ENCODE data around the gene SMYD3.
"Not testable (repeated sequence)": the region's sequence is repeated elsewhere in the genome, so short reads cannot be mapped to it uniquely, and the experiment has no call there.

The SMYD3 gene

GRCh38 chr1:245753807-245754206 is 753.3 kb downstream of the SMYD3 start:
- Mint-ChIP-seq H3K27me3 (no peaks in the 10 kb centered on the region), H3K4me3 (no peak overlapping the region), H3K9me3 (ENCODE audit: low read depth) (peaks cover 27% of the 10 kb centered on the region), H3K36me3 (peaks cover 33% of the 10 kb centered on the region), H3K4me1 (ENCODE audit: low read depth) (no peaks in the 10 kb centered on the region), H3K27ac (no peak overlapping the region)

GRCh38 chr1:245752561-245752960 is 754.5 kb downstream of the SMYD3 start:
- Mint-ChIP-seq H3K27me3 (no peaks in the 10 kb centered on the region), H3K4me1 (ENCODE audit: low read depth) (no peaks in the 10 kb centered on the region), H3K4me3 (no peak overlapping the region), H3K9me3 (ENCODE audit: low read depth) (peaks cover 20% of the 10 kb centered on the region), H3K36me3 (peaks cover 40% of the 10 kb centered on the region), H3K27ac (no peak overlapping the region)

DNA sequence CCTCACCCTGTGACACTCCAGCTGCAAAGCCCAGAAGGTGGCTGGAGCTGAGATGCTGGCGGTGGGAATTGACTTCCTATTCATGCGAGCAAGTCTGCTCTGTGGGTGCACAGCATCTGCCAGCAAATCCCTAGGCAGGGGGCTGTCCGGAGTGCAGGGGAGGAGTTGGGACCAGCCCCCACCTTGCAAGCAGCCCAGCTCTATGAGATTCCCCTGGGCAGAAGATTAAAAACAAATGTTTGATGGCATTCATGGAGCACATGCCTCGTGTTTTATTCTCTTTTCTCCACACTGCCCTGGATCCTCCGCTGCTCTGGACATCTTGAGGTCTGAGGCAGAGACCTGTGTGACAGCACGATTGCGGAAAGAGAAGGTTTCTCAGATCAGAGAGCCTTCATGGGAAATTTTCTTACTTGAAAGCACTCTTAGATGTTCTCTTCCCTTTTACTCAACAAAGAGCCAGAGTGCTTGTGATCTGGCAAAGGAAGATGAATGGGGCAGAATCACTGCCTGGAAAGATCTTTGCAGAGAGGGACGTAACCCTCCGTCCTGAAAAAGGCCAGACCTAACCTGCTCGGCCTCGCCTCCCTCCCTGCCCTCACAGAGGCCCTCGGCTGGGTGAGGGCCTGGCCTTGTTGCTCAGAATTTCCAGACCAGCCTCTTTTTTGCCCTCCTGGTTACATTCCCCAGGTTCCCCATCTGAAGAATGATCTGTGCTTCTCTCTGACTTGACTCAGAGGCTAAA is 755.2 kb downstream of the SMYD3 start:
- no peak overlapping the region for H3K27ac Mint-ChIP-seq
- peaks cover 42% of the 10 kb centered on the region for H3K36me3 Mint-ChIP-seq
- H3K9me3 Mint-ChIP-seq (ENCODE audit: low read depth): peaks cover 15% of the 10 kb centered on the region
- H3K4me1 Mint-ChIP-seq (ENCODE audit: low read depth): no peaks in the 10 kb centered on the region
- no peak overlapping the region for H3K4me3 Mint-ChIP-seq
- H3K27me3 Mint-ChIP-seq: no peaks in the 10 kb centered on the region

DNA sequence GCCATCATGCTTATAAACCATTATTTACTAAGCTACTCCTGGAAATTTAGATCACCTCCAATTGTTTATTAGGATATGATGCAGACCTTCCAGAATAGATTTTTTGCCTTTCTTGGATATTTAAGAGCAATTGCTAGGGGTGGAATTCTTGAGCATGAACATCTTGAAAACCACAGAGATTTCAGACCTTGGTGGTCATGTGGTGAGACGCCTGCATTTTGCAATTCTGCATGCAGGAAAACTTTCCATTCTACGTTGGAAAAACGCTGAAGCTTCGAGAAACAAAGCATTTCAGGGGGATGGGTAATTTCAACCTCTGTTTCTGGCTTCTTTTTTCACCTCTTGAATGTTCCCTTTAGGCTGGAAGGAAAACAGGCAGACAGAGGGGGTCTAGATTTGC is 756.0 kb downstream of the SMYD3 start:
- Mint-ChIP-seq H3K27me3 (no peaks in the 10 kb centered on the region), H3K27ac (no peak overlapping the region), H3K4me1 (ENCODE audit: low read depth) (no peaks in the 10 kb centered on the region), H3K9me3 (ENCODE audit: low read depth) (peaks cover 15% of the 10 kb centered on the region), H3K4me3 (no peak overlapping the region), H3K36me3 (peaks cover 44% of the 10 kb centered on the region)

DNA sequence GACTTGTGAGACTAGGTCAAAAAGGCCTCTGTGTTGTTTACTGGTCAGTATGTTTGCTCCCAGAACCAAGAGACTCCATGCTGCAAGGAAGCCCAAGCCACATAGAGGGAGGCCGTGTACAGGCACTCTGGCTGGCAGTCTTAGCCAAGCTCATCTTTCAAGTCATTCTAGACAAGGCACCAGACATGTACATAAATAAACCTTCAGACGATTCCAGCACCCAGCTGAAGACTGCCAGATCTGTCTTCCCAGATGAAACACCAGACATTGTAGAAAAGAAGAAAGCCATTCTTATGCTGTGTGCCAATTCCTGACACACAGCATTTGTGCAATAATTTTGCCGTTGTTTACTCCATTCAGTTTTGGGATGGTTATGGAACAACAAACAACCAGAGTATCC is 756.8 kb downstream of the SMYD3 start:
- Mint-ChIP-seq H3K27me3 (no peaks in the 10 kb centered on the region), H3K4me1 (ENCODE audit: low read depth) (no peaks in the 10 kb centered on the region), H3K36me3 (peaks cover 44% of the 10 kb centered on the region), H3K9me3 (ENCODE audit: low read depth) (peaks cover 9% of the 10 kb centered on the region), H3K27ac (no peak overlapping the region), H3K4me3 (no peak overlapping the region)

DNA sequence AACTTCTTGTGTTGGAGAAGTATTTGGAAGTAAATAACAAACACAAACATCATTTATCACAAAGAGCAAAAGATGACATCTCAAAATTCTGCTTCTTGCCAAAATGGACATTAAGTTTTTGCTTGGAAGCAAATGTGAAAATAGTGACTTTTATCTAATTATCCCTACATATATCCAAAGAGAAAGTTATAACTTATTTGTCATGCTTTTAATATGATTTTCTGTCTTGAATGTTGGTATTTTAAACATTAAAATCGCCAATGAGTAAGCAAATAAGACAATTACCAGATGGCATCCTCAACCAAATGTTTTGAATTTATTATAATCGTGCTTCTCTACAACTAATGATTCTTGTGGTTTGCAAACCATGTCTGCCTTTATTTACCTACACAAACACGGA is 758.0 kb downstream of the SMYD3 start:
- Mint-ChIP-seq H3K4me1 (ENCODE audit: low read depth) (no peaks in the 10 kb centered on the region), H3K36me3 (peaks cover 38% of the 10 kb centered on the region), H3K27me3 (no peaks in the 10 kb centered on the region), H3K9me3 (ENCODE audit: low read depth) (peaks cover 12% of the 10 kb centered on the region), H3K4me3 (no peak overlapping the region), H3K27ac (no peak overlapping the region)

DNA sequence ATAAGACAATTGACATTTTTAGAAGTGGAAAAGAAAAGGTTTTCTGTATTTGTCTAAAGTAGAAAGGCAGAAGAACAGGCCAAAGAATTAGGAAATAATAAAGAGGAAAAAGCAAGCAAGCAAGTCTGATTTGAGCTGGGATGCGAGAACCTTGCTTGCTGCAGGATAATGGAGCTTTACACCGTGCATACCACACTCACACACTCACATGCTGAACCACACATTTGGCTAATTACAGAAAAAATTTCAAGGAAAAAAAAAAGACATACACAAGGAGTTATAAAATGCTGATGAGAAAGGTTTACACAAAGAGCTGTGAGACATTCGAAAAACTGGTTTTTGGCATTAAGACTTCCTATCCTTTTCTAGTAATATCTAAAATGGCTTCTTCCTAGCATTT is 758.4 kb downstream of the SMYD3 start:
- Mint-ChIP-seq H3K9me3 (ENCODE audit: low read depth) (peaks cover 12% of the 10 kb centered on the region), H3K4me3 (no peak overlapping the region), H3K4me1 (ENCODE audit: low read depth) (no peaks in the 10 kb centered on the region), H3K27me3 (no peaks in the 10 kb centered on the region), H3K36me3 (peaks cover 38% of the 10 kb centered on the region), H3K27ac (no peak overlapping the region)

- peaks cover 37% of the 10 kb centered on the region for H3K36me3 Mint-ChIP-seq
- H3K4me1 Mint-ChIP-seq (ENCODE audit: low read depth): no peaks in the 10 kb centered on the region
- H3K9me3 Mint-ChIP-seq (ENCODE audit: low read depth): peaks cover 12% of the 10 kb centered on the region
- H3K4me3 Mint-ChIP-seq: no peak overlapping the region
- H3K27ac Mint-ChIP-seq: no peak overlapping the region
- H3K27me3 Mint-ChIP-seq: no peaks in the 10 kb centered on the region
Observed at GRCh38 chr1:245748240-245748639, 758.8 kb downstream of the SMYD3 start.

DNA sequence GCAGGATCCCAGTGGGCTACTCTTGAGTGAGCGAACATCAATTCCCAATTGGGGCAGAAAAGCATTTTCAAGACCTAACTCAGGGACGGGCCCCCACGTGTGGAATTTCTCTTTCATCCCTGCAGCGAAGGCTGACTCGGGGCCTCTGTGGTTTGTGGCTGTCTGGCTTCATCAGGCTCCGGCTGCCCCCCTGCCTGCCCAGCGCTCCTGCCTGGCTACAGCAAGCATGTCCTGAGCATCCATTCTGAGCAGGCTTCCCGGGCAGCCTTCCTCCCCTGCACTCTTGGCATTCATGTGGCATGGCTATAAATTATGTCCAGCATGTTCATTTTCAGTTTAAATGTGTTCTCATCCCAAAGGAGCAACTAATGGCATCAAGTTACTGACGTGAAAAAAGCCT is 764.2 kb downstream of the SMYD3 start:
- no peaks in the 10 kb centered on the region for H3K27me3 Mint-ChIP-seq
- H3K9me3 Mint-ChIP-seq (ENCODE audit: low read depth): peaks cover 18% of the 10 kb centered on the region
- H3K4me1 Mint-ChIP-seq (ENCODE audit: low read depth): no peaks in the 10 kb centered on the region
- no peak overlapping the region for H3K4me3 Mint-ChIP-seq
- no peak overlapping the region for H3K27ac Mint-ChIP-seq
- peaks cover 14% of the 10 kb centered on the region for H3K36me3 Mint-ChIP-seq

GRCh38 chr1:245740336-245740735 is 766.7 kb downstream of the SMYD3 start:
- not testable (repeated sequence) for H3K27me3 Mint-ChIP-seq; H3K4me1 Mint-ChIP-seq (ENCODE audit: low read depth); H3K27ac Mint-ChIP-seq; H3K4me3 Mint-ChIP-seq; H3K36me3 Mint-ChIP-seq
- H3K9me3 Mint-ChIP-seq (ENCODE audit: low read depth): peaks cover 18% of the 10 kb centered on the region

DNA sequence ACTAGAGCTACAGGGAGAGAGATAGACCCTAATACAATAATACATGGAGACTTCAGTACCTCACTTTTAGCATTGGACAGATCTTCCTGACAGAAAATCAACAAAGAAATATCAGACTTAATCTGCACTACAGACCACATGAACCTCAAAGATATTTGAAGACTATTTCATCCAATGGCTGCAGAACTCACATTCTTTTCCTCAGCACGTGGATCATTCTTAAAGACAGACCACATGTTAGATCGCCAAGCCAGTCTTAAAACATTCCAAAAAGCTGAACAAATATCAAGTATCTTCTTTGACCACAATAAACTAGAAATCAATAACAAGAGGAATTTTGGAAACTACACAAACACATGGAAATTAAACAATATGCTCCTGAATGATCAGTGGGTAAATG is 776.3 kb downstream of the SMYD3 start:
- Mint-ChIP-seq H3K27me3 (no peaks in the 10 kb centered on the region), H3K36me3 (peaks cover 29% of the 10 kb centered on the region), H3K27ac (no peak overlapping the region), H3K4me3 (no peak overlapping the region), H3K4me1 (ENCODE audit: low read depth) (no peaks in the 10 kb centered on the region), H3K9me3 (ENCODE audit: low read depth) (peaks cover 44% of the 10 kb centered on the region)

DNA sequence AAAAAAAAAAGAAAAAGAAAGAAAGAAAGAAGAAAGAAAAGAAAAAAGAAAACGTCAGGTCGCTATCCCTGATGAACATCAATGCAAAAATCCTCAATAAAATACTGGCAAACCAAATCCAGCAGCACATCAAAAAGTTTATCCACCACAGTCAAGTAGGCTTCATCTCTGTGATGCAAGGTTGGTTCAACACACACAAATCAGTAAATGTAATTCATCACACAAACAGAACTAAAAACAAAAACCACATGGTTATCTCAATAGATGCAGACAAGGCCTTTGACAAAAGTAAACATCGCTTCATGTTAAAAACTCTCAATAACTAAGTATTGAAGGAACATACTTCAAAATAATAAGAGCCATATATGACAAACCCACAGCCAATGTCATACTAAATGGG is 779.0 kb downstream of the SMYD3 start:
- H3K27me3 Mint-ChIP-seq; H3K4me3 Mint-ChIP-seq; H3K27ac Mint-ChIP-seq; H3K4me1 Mint-ChIP-seq (ENCODE audit: low read depth): not testable (repeated sequence)
- H3K36me3 Mint-ChIP-seq: peaks cover 33% of the 10 kb centered on the region
- peaks cover 36% of the 10 kb centered on the region for H3K9me3 Mint-ChIP-seq (ENCODE audit: low read depth)

DNA sequence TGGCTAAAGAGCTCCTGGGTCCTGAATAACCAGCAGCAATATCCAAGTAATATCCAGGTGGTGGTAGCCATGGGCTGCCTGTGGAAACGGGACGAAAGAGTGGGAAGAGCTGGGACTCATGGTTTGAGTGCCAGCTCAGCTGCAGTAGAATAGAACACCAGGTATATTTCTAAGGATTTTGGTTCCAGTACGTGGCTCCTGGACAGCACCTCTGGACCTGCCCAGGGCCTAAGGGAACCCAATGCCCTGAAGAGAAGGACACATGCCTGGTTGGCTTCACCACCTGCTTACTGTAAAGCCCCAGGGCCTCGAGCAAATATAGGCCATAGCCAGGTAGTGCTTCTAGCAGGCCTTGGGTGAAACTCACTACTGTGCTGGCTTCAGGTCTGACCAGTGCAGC is 785.6 kb downstream of the SMYD3 start:
- Mint-ChIP-seq H3K9me3 (ENCODE audit: low read depth) (peaks cover under 1% of the 10 kb centered on the region), H3K27ac (no peak overlapping the region), H3K27me3 (no peaks in the 10 kb centered on the region), H3K4me1 (ENCODE audit: low read depth) (no peaks in the 10 kb centered on the region), H3K4me3 (no peak overlapping the region), H3K36me3 (peaks cover 9% of the 10 kb centered on the region)

- Mint-ChIP-seq H3K36me3 (peaks cover 2% of the 10 kb centered on the region), H3K27ac (no peak overlapping the region), H3K4me3 (no peak overlapping the region), H3K4me1 (ENCODE audit: low read depth) (no peaks in the 10 kb centered on the region), H3K9me3 (ENCODE audit: low read depth) (no peaks in the 10 kb centered on the region), H3K27me3 (no peaks in the 10 kb centered on the region)
Observed at GRCh38 chr1:245718951-245719350, 788.1 kb downstream of the SMYD3 start.

- no peaks in the 10 kb centered on the region for H3K36me3 Mint-ChIP-seq
- no peaks in the 10 kb centered on the region for H3K9me3 Mint-ChIP-seq (ENCODE audit: low read depth)
- no peak overlapping the region for H3K4me3 Mint-ChIP-seq
- no peak overlapping the region for H3K27ac Mint-ChIP-seq
- H3K27me3 Mint-ChIP-seq: no peaks in the 10 kb centered on the region
- H3K4me1 Mint-ChIP-seq (ENCODE audit: low read depth): no peaks in the 10 kb centered on the region
Observed at GRCh38 chr1:245718123-245718522, 789.0 kb downstream of the SMYD3 start.

GRCh38 chr1:245717611-245718010 is 789.5 kb downstream of the SMYD3 start:
- Mint-ChIP-seq H3K27ac (no peak overlapping the region), H3K4me3 (no peak overlapping the region), H3K4me1 (ENCODE audit: low read depth) (no peaks in the 10 kb centered on the region), H3K27me3 (no peaks in the 10 kb centered on the region), H3K36me3 (no peaks in the 10 kb centered on the region), H3K9me3 (ENCODE audit: low read depth) (no peaks in the 10 kb centered on the region)

Data from activated naive CD8-positive, alpha-beta T cell (primary cell).